GM21786 (cell line): ENCODE data around the gene CTPS2.
"Not testable (repeated sequence)": the region's sequence is repeated elsewhere in the genome, so short reads cannot be mapped to it uniquely, and the experiment has no call there.

Experiments
- ATAC-seq: cut with Tn5 transposase; IDR thresholded peaks from one replicate; pipeline ENCODE4 v1.9.1; 2021; ENCODE audit not compliant: unreplicated experiment

CTPS2 gene

GRCh38 chrX:16658284-16658683 lies 54.2 kb downstream of the CTPS2 start:
- ATAC-seq: no peak

GRCh38 chrX:16654093-16654492 lies 58.4 kb downstream of the CTPS2 start:
- ATAC-seq: no peak

DNA sequence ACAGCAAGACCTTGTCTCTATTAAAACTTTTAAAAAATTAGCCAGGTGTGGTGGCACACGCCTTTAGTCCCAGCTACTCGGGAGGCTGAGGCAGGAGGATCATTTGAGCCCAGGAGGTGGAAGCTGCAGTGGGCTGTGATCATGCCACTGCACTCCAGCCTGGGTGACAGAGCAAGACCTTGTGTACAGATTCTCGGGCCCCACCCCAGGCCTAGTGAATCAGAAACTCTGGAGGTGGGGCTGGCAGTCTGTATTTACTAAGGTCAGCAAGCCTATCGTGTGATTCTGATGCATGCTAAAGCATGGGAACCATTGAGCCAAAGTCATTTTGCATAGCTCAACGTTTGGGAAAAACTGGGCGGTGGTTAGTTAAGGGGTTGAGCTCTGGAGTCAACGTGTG lies 59.0 kb downstream of the CTPS2 start:
- ATAC-seq: no peak

- ATAC-seq: no peak
Observed at GRCh38 chrX:16651391-16652024, 61.0 kb downstream of the CTPS2 start.

DNA sequence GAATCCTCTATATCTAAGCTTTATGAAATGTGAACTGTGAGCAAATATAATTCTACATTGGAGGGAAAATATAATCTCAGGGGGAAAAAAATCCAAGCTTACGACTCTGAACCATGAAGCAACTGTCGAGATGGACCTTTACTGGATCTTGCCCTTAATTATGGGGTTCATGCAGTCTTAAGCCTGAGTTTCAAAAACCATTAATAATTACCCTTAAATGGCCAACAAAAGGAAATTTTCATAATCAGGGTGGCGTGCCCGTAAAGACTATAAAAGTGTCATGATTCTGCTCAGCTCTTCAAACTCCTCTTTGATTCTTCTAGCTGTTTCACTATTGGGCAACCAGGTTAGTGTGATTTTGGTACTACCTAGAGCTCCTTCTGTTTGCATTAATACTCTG lies 62.6 kb downstream of the CTPS2 start, which contains the start of gene S100G:
Gene S100G, plus strand, starts transcription at position 301 of the 400 bp plus-strand sequence. CDS start 849 bp downstream, outside the sequence.
- ATAC-seq: no peak

GRCh38 chrX:16646366-16647138 lies 65.9 kb downstream of the CTPS2 start:
- ATAC-seq: no peak

DNA sequence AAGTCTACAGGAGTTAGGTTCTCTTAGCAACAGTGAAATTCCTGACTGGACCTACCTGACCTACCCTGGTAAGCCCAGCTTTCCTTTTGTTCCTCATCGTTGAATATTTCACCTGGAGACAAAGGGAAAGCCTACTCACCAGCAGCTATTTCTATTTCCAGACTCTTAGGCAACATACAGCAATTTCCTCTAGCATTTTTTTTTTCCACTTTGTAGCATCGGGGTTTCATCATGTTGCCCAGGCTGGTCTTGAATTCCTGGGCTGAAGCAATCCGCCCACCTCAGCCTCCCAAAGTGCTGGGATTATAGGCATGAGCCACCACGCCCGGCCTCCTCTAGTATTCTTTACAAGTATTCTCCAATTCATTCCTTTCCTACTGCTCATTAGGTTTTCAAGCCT lies 69.3 kb downstream of the CTPS2 start:
- no peak for ATAC-seq

DNA sequence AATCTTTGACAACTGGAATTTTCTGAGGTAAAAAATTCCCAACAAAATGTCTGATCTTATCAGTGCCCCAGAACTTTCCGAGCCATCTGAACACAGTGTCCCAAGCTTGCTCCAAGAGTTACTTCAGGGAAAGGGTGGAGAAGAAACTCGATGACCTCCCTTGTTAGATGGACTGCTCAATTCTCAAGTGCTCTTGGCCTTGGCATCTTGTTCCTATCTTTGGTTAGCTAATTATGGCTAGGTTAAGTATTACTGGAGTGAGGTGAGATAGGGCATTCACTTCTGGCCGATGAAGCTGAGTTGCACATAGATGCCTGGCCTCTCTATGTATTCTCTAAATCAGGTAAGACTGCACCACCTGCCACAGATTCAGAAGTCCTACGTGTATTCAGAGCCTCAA lies 71.6 kb downstream of the CTPS2 start:
- ATAC-seq: no peak

- ATAC-seq: no peak
Observed at GRCh38 chrX:16639966-16640365, 72.5 kb downstream of the CTPS2 start.

DNA sequence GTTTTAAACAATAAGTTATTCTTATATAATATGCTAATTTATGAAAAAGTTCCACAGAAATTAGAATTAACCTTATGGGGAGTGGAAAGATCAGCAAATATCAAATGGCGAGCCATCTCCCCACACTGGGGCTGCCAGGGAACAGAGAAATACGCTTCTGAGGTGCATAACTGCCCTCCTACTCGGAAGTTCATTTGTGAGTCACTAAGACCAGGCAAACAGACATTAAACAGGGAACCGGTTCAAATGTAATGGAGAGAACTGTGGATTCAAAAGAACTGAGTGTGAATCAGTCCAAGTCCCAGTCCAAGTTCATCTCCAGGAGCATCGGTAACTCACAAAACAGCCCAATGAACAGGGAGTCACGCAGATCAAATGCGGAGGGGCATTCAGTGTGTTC lies 73.9 kb downstream of the CTPS2 start:
- ATAC-seq: no peak

DNA sequence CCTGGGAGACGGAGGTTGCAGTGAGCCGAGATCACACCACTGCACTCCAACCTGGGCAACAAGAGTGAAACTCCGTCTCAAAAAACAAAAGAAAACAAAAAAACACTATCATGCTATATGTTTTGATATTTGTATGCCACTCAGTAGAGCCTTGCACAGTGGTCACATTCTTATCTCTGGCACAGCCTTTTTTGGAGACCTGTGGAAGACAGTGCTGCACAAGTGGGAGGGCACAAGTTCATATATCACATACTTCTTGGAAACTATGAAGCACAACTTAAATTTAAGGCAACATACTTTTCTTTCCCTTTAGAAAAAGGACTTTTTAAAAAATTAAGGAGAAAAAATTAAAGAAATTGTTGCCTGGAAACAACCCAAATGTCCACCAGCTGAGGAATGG lies 76.9 kb downstream of the CTPS2 start:
- no peak for ATAC-seq

- no peak for ATAC-seq
Observed at GRCh38 chrX:16635040-16635439, 77.4 kb downstream of the CTPS2 start.

- no peak for ATAC-seq
Observed at GRCh38 chrX:16633754-16634153, 78.7 kb downstream of the CTPS2 start.

GRCh38 chrX:16629909-16630308 lies 82.6 kb downstream of the CTPS2 start:
- ATAC-seq: no peak

- ATAC-seq: no peak
Observed at GRCh38 chrX:16628946-16629595, 83.4 kb downstream of the CTPS2 start.

- ATAC-seq: not testable (repeated sequence)
Observed at GRCh38 chrX:16628511-16628910, 84.0 kb downstream of the CTPS2 start.

- ATAC-seq: no peak
Observed at GRCh38 chrX:16619024-16619423, 93.4 kb downstream of the CTPS2 start.

GRCh38 chrX:16618422-16618821 lies 94.0 kb downstream of the CTPS2 start:
- no peak for ATAC-seq

GRCh38 chrX:16617382-16617781 lies 95.1 kb downstream of the CTPS2 start:
- no peak for ATAC-seq

GRCh38 chrX:16612257-16612897 lies 100.1 kb downstream of the CTPS2 start:
- no peak for ATAC-seq

DNA sequence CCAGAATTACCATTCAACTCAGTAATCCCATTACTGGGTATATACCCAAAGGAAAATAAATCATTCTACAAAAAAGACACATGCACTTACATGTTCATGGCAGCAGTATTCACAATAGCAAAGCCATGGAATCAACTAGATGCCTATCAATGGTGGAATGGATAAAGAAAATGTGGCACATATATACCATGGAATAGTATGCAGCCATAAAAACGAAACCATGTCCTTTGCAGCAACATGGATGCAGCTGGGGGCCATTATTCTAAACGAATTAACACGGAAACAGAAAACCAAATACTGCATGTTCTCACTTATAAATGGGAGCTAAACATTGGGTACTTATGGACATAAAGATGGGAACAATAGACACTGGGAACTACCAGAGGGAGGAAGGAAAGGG lies 101.8 kb downstream of the CTPS2 start:
- ATAC-seq: not testable (repeated sequence)
